GM19467 (cell line): ENCODE data around the gene MAPT.
"Not testable (repeated sequence)": the region's sequence is repeated elsewhere in the genome, so short reads cannot be mapped to it uniquely, and the experiment has no call there.

Source experiments
- ATAC-seq: cut with Tn5 transposase; IDR thresholded peaks from one replicate; pipeline ENCODE4 v1.9.1; 2021; ENCODE audit warnings: mild to moderate bottlenecking, moderate library complexity; ENCODE audit not compliant: unreplicated experiment

Gene MAPT

GRCh38 chr17:45923511-45924268 is 29.3 kb downstream of the MAPT start:
- no peak for ATAC-seq

GRCh38 chr17:45924332-45924820 is 30.0 kb downstream of the MAPT start:
- ATAC-seq = no peak

GRCh38 chr17:45925311-45925710 is 31.0 kb downstream of the MAPT start:
- no peak for ATAC-seq

- ATAC-seq = no peak
Measured at GRCh38 chr17:45927247-45927646, 32.9 kb downstream of the MAPT start.

GRCh38 chr17:45929344-45929743 is 35.0 kb downstream of the MAPT start:
- ATAC-seq = no peak

- ATAC-seq = no peak
Measured at GRCh38 chr17:45930420-45930951, 36.1 kb downstream of the MAPT start.

- no peak for ATAC-seq
Measured at GRCh38 chr17:45931677-45932076, 37.3 kb downstream of the MAPT start.

- ATAC-seq = no peak
Measured at GRCh38 chr17:45934044-45934979, 40.0 kb downstream of the MAPT start.

- ATAC-seq = no peak
Measured at GRCh38 chr17:45935197-45935709, 40.9 kb downstream of the MAPT start.

- ATAC-seq = no peak
Measured at GRCh38 chr17:45935710-45936509, 41.6 kb downstream of the MAPT start.

GRCh38 chr17:45936610-45937009 is 42.3 kb downstream of the MAPT start:
- no peak for ATAC-seq

- ATAC-seq = not testable (repeated sequence)
Measured at GRCh38 chr17:45937186-45937585, 42.8 kb downstream of the MAPT start.

GRCh38 chr17:45939395-45939794 is 45.0 kb downstream of the MAPT start:
- no peak for ATAC-seq

- no peak for ATAC-seq
Measured at GRCh38 chr17:45940293-45940692, 45.9 kb downstream of the MAPT start.

GRCh38 chr17:45940826-45941225 is 46.5 kb downstream of the MAPT start:
- ATAC-seq = no peak

- no peak for ATAC-seq
Measured at GRCh38 chr17:45941395-45941794, 47.0 kb downstream of the MAPT start.

- no peak for ATAC-seq
Measured at GRCh38 chr17:45942284-45942683, 47.9 kb downstream of the MAPT start.

GRCh38 chr17:45946841-45947256 is 52.5 kb downstream of the MAPT start:
- no peak for ATAC-seq

- ATAC-seq = no peak
Measured at GRCh38 chr17:45948498-45948880, 54.1 kb downstream of the MAPT start.

- no peak for ATAC-seq
Measured at GRCh38 chr17:45948881-45949624, 54.7 kb downstream of the MAPT start.
